Measurements from ENCODE around the gene PIP4P1.
"Not testable (repeated sequence)": the region's sequence is repeated elsewhere in the genome, so short reads cannot be mapped to it uniquely, and the experiment has no call there.

PIP4P1 gene

GRCh38 chr14:20476776-20477175 is 15.5 kb upstream of the PIP4P1 start:
- FAIRE-seq: no peak

DNA sequence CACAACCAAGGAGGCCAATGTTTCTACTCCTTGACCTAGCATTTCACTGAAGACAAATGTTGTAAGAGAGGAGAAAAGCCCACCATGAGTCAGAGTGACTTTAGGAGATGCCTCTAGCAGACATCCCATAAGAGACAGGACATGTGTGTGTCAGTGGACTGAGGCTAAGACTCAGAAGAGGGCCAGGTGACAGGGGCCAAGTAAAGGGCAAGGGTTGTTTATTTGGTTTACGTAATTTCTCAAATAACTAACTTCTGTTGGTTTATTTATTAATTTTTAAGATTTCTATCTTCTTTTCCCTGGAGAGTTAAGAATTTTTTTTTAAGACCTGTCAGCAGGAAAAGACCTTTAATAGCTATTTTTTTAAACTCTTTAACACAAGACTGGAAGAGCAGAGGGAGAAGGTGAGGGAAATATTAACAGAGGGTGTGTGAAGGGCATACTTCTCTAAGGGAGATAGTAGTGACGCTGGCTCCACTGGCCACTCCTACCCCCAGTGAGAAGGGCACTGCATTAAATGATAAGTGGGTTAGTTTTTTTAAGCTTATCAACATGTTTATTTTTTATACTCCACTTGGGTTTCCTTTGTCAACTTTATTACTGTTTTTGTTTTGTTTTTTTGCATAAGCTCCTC is 11.4 kb upstream of the PIP4P1 start:
- no peak for FAIRE-seq

- no peak for FAIRE-seq
These were observed 9.3 kb upstream of the PIP4P1 start for GRCh38 chr14:20470603-20470901.

DNA sequence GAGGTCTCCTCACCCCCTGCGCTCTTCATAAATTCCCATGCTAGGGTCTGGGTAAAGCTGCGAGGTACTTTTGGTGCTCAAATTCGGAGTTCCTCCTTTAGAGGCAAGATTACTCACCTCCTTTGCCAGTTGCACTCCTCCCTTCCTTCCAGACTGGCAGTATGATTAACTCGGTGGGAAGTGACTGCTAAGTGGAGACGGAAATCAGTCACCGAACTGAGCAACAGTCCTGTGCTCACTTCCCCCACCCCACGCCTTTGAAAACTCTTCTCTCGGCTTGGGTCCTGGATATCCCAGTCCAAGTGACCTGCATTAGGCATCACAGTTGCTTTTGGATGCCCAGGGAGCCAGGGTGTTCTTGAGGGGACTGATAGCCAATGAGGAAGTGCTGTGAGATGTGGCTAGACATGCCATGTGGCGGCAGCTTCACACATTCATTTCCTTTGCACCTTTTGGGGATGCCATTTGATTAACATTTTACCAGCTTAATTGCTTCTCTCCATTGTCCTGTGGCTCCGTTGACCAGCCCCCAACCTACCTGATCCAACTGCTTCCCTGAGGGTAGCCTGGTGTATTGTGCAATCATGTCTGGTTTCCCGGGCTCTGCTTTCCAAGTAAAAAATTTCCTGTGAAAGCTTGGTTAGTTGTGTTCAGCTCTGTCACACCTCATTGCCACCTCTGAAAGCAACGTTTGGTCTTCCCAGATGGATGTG is 8.8 kb upstream of the PIP4P1 start:
- FAIRE-seq: no peak

DNA sequence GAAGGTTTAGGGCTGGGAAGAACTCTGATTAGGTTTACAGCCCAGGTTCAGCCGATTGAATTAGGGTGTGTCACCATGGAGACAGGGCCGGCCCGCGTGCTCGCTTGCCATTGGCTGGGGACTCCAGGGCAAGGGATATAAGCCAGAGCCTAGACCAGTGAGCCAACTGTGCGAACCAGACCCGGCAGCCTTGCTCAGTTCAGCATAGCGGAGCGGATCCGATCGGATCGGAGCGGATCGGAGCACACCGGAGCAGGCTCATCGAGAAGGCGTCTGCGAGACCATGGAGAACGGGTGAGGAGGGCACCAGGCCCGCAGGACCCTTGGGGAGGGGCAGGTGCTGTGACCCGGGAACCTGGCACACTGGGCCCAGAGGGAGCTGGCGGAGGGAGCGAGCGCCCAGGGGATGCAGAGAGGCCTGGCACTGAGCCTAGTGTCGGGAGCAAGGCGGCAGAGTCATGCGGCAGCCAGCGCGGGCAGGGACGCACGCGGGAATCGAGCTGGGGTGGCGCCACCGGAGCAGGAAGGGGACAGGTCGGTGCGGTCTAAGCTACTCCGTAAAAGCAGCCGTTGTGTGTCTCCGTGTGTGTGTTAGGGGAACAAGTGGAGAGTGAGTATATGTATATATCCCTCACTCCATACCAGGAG is 8.1 kb upstream of the PIP4P1 start, which contains the start of gene PNP:
Gene PNP (plus strand): TSS at position 165 of the 648 bp plus-strand sequence. CDS start 119 bp downstream, at position 284.
- no peak for FAIRE-seq

DNA sequence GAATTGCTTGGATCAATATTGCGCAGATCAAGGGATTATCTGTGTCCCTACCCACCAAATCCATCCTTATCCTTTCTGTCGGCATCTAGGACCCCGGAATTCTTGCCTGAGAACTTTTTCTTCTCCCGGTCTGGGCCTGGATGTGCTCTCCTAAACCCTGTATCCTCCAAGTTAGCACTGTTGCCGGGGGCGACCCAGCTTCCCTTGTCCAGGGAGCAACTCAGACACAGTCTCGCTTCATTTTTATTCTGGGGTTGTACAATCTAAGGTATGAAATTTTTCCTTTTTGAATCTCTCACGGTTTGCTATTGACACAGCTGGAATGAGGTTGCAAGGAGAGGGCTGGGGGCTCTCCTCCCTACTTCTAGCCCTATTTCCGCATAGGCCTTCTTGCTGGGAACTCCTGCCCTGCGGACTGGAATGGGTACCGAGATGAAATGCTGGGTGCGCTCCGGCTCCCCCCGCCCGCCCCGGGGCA is 7.6 kb upstream of the PIP4P1 start:
- FAIRE-seq: no peak

GRCh38 chr14:20460458-20461224 is 593 bp downstream of the PIP4P1 start:
- FAIRE-seq: no peak

DNA sequence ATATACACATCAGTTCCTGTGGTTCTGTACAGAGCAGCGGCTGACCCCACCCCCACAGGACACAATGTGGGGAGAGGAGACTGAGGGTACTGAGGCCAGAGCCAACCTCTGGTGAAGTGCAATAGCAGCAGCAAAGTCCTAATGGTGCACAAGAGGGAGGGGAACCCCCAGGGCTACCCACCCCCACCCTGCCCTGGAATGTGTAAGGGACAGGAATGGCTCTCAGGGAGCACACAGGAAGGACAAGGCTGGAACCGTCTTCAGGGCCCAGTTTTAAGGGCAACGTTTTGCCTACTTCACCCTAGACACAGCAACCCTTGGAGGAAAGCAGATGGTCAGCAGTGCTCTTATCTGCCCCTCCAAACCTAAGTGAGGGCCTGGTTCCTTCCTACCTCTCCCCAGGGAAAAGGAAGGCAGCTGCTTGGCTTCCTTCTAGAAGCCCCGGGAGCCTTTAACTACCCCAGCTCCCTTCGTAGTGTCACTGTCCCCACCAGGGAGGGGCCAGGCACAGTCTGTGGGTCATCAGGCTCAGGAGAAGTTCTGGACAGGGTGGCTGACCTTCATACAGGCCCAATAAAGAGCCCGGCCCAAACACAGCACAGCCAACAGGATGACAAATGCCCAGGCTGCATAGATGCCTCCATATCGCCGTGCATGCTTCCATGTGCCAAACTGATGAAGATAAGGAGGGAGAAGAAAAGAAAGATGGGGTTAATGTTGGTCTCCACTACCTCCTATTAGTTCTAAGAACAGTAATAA is 3.0 kb downstream of the PIP4P1 start:
- no peak for FAIRE-seq

DNA sequence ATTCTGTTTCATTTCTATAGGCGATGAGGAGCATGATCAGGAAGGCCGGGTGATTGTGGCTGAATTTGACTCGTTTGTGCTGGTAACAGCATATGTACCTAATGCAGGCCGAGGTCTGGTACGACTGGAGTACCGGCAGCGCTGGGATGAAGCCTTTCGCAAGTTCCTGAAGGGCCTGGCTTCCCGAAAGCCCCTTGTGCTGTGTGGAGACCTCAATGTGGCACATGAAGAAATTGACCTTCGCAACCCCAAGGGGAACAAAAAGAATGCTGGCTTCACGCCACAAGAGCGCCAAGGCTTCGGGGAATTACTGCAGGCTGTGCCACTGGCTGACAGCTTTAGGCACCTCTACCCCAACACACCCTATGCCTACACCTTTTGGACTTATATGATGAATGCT is 4.3 kb downstream of the PIP4P1 start:
- FAIRE-seq: no peak

- no peak for FAIRE-seq
These were observed 5.6 kb downstream of the PIP4P1 start for GRCh38 chr14:20455355-20456300.

GRCh38 chr14:20454516-20455354 is 6.5 kb downstream of the PIP4P1 start, which contains the start of the genes APEX1 and OSGEP:
Gene APEX1 (plus strand): TSS chr14:20455226. CDS start chr14:20455646, 420 bp downstream.
Gene OSGEP (minus strand): TSS chr14:20454812. CDS start chr14:20454683, 129 bp downstream.
- peak; percentile 53 for FAIRE-seq

DNA sequence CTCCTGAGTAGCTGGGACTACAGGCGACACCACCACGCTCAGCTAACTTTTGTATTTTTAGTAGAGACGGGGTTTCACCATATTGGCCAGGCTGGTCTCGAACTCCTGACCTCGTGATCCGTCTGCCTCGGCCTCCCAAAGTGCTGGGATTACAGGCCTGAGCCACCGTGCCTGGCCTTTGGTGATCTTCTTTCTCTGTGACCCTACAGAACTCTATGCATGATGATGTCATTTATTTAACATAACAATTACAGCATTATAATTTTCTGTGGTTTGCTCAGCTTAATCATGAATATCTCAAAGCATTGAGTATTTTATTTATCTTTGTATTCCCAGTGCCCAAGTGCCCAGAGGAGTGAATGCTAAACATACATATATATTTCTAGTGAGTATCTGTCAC is 8.4 kb downstream of the PIP4P1 start:
- not testable (repeated sequence) for FAIRE-seq

GRCh38 chr14:20446889-20447288 is 14.3 kb downstream of the PIP4P1 start:
- FAIRE-seq: no peak

DNA sequence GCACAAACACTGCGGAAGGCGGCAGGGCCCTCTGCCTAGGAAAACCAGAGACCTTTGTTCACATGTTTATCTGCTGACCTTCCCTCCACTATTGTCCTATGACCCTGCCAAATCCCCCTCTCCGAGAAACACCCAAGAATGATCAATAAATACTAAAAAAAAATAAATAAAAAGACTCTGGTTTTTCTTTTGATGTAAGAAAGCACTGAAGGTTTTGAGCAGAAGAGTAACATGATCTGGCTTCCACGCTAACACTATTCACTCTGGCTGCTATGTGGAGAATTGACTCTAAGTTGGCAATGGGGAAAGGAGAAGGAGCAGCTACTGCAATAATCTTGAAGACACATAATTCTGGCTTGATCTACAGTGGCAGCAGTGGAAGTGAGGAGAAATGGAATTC is 17.6 kb downstream of the PIP4P1 start:
- FAIRE-seq: not testable (repeated sequence)

DNA sequence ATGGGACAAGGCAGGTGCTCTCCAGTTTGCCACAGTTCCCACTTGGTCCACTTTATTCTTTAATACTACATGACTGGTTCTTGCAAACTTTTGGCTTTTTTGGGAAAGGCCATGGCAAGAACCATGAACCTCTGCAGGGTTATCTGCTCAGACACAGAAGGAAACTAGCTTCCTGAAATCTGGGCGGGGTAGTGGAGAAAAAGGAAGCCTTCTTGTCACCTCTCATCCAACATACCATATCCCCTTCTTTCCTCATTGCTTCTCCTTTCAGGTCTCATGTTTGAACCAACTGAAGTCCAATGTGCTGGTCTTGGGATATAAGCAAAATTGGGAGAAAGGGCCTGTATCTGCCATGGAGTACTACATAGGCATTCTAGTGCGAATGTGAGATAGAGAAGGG is 19.8 kb downstream of the PIP4P1 start:
- FAIRE-seq: no peak

GRCh38 chr14:20440882-20441281 is 20.4 kb downstream of the PIP4P1 start:
- FAIRE-seq: no peak

DNA sequence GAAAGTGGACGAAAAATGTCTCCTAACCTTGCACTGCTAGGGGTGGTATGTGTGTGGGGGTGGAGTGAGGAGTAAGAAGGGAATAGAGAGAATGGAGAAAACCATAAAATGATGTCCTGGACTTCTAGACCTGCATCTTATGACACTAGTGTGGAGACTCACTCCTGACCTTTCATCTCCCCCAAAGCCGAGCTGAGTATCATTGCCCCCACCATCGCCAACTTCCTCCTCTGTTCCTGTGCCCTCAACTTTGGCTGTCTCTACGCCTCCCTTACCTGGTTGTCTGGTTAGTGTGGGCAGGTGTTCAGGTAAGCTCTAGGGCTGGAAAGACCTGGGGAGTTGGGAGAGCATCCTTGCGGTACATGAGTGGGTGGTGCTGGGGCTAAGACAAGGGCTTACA is 20.8 kb downstream of the PIP4P1 start:
- no peak for FAIRE-seq

GRCh38 chr14:20438664-20439063 is 22.6 kb downstream of the PIP4P1 start:
- no peak for FAIRE-seq

GRCh38 chr14:20436363-20436755 is 24.9 kb downstream of the PIP4P1 start:
- no peak for FAIRE-seq

All from colon (tissue), 2 donors.